Measurements from ENCODE around the gene PP2D1. TPM values are rescaled to one million over a fixed set of nuclear protein-coding genes. Genes with fewer than 3 reads are reported as not detected.
"Not testable (repeated sequence)": the region's sequence is repeated elsewhere in the genome, so short reads cannot be mapped to it uniquely, and the experiment has no call there.

PP2D1 gene
- total and polyA plus RNA-seq, 2 donors (not counting 3 experiments of a cell fraction or from before 2014, with no cell fraction given) = not detected

DNA sequence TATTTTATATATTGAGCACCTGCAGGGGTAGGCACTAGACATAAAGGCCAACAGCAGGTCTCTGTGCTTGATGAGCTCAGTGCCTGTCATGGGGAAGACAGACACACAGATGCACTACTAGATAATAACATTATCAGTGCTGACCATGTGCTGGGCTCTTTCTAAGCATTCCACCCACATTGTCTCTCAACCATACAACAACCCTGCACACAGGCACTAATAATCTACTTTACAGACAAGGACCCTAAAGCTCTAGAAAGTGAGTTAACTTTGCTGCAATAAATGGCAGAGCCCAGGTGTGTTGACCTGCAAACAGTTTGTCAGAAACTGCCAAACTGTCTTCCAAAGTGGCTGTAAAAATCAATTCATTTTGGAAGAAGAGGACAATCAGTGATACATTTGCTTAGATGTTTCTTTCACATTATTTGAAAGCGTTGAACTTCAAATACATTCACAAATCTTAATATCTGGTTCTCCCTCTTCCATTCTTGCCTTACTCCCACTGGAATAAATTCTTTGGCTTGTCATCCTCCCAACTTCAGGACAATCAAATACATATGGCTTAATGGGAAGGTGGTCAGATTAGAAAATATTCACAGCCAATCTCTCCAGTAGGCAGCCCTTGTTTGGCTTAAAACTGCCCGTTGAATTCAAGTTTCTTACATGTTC, 11.0 kb upstream of the PP2D1 start:
- peak overlapping the region; percentile 13 for H3K27ac ChIP-seq (ENCODE audit: insufficient read depth, low read depth, low read length)
- H3K36me3 ChIP-seq (ENCODE audit: control insufficient read depth in 2 of 2, extremely low read depth in 1 of 2, insufficient read depth in 2 of 2, low read length in 2 of 2) = no peaks in the 10 kb centered on the region
- peak overlapping the region; percentile 59 for H2AFZ ChIP-seq (ENCODE audit: low read depth, low read length)
- no peak for TF ChIP-seq POLR2A (IDR thresholded peaks at IDR 0.05; ENCODE audit: low read depth, low read length)
- TF ChIP-seq JUN (IDR thresholded peaks at IDR 0.05; ENCODE audit: borderline replicate concordance, insufficient read depth, insufficient read length, low read depth) = no peak
- no peak for TF ChIP-seq FOS (IDR thresholded peaks at IDR 0.05; ENCODE audit: borderline replicate concordance, insufficient read depth, low read length)
- no peak for TF ChIP-seq CTCF (IDR thresholded peaks at IDR 0.05; ENCODE audit: extremely low read depth in 1 of 2, insufficient read depth in 1 of 2, low read depth in 1 of 2, low read length in 2 of 2)
- no peak for TF ChIP-seq GATA2 (IDR thresholded peaks at IDR 0.05; ENCODE audit: insufficient read depth, insufficient read length, low read depth, low read length)
- TF ChIP-seq, protein P1, sequence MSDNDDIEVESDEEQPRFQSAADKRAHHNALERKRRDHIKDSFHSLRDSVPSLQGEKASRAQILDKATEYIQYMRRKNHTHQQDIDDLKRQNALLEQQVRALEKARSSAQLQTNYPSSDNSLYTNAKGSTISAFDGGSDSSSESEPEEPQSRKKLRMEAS (IDR thresholded peaks at IDR 0.05; ENCODE audit: insufficient read depth, insufficient read length) = no peak
- TF ChIP-seq MYC (IDR thresholded peaks at IDR 0.05; ENCODE audit: low read depth, low read length) = no peak
- TF ChIP-seq EZH2 (IDR thresholded peaks at IDR 0.05; ENCODE audit: borderline replicate concordance, low read depth, low read length, severe bottlenecking) = no peak
- no peak for TF ChIP-seq POLR2AphosphoS5 (IDR thresholded peaks at IDR 0.05; ENCODE audit: insufficient read depth, low read depth, low read length)
- dilution Hi-C loops (cut with MboI; ENCODE audit: extremely low pct_ligation_motif_present, low sequenced_read_pairs) = no loop called here
- no peak overlapping the region for H3K9ac ChIP-seq (replicated peaks; ENCODE audit: extremely low read depth, insufficient read depth, low read length)
- no peaks in the 10 kb centered on the region for H3K9me1 ChIP-seq (replicated peaks; ENCODE audit: control insufficient read depth, extremely low read depth, insufficient read depth, low read length)
- intact Hi-C loops (cut with micrococcal nuclease) = loop anchor here (1.0 kb wide), 2 partner anchors 16 to 134 kb away; no protein-coding TSS in a partner anchor
- H3K4me2 ChIP-seq (ENCODE audit: insufficient read depth, low read length) = no peak overlapping the region
- DNase-seq (ENCODE audit: low read depth, low spot score) (peak; percentile 11), FAIRE-seq (no peak)
- ChIA-PET POLR2A (no interaction called here), CTCF (interaction anchor here (1.2 to 2.1 kb wide), 3 partner anchors 7 to 34 kb away, joined by 3 to 11 read pairs (median 5); partner anchors contain the start of gene KAT2B)
- no TSS peak for BruUV-seq (replicated peaks)
- H3K4me3 ChIP-seq (replicated peaks in 1 of 3; ENCODE audit: insufficient read depth in 1 of 3, low read depth in 1 of 3, low read length in 3 of 3) = no peak overlapping the region
- H3K9me3 ChIP-seq (replicated peaks; ENCODE audit: control insufficient read depth, insufficient read depth, low read length) = no peaks in the 10 kb centered on the region
- H3K79me2 ChIP-seq (ENCODE audit: control insufficient read depth, insufficient read depth, low read length) = no peaks in the 10 kb centered on the region
- H4K20me1 ChIP-seq (replicated peaks; ENCODE audit: control insufficient read depth, extremely low read depth, insufficient read depth, low read length) = no peaks in the 10 kb centered on the region
- H3K4me1 ChIP-seq (ENCODE audit: control insufficient read depth, extremely low read depth, insufficient read depth, low read length) = peaks cover 21% of the 10 kb centered on the region
- H3K27me3 ChIP-seq (ENCODE audit: control insufficient read depth in 2 of 2, insufficient read depth in 2 of 2, low read length in 2 of 2) = no peaks in the 10 kb centered on the region

DNA sequence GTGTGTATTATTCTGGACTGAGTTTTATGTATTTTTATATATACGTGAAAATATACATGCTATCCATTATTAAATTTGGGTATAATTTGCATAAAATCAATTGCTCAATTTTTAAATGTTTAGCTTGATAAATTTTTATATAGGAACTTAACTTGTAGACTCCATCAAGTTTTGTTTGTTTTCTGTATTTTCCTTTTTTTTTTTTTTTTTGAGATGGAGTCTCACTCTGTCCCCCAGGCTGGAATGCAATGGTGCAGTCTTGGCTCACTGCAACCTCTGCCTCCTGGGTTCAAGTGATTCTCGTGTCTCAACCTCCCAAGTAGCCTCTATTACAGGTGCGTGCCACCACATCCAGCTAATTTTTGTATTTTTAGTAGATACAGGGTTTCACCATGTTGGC, 4.0 kb upstream of the PP2D1 start:
- H3K4me2 ChIP-seq (ENCODE audit: insufficient read depth, low read length); H3K27me3 ChIP-seq (ENCODE audit: control insufficient read depth in 2 of 2, insufficient read depth in 2 of 2, low read length in 2 of 2); H3K27ac ChIP-seq (ENCODE audit: insufficient read depth, low read depth, low read length); DNase-seq (ENCODE audit: low read depth, low spot score); H2AFZ ChIP-seq (ENCODE audit: low read depth, low read length); H3K79me2 ChIP-seq (ENCODE audit: control insufficient read depth, insufficient read depth, low read length); H3K4me3 ChIP-seq (replicated peaks in 1 of 3; ENCODE audit: insufficient read depth in 1 of 3, low read depth in 1 of 3, low read length in 3 of 3); H3K9me3 ChIP-seq (replicated peaks; ENCODE audit: control insufficient read depth, insufficient read depth, low read length); intact Hi-C loops (cut with micrococcal nuclease); BruUV-seq (replicated peaks); H3K36me3 ChIP-seq (ENCODE audit: control insufficient read depth in 2 of 2, extremely low read depth in 1 of 2, insufficient read depth in 2 of 2, low read length in 2 of 2); H3K4me1 ChIP-seq (ENCODE audit: control insufficient read depth, extremely low read depth, insufficient read depth, low read length); H4K20me1 ChIP-seq (replicated peaks; ENCODE audit: control insufficient read depth, extremely low read depth, insufficient read depth, low read length); H3K9me1 ChIP-seq (replicated peaks; ENCODE audit: control insufficient read depth, extremely low read depth, insufficient read depth, low read length); dilution Hi-C loops (cut with MboI; ENCODE audit: extremely low pct_ligation_motif_present, low sequenced_read_pairs); FAIRE-seq; POLR2A ChIA-PET; H3K9ac ChIP-seq (replicated peaks; ENCODE audit: extremely low read depth, insufficient read depth, low read length): not testable (repeated sequence)
- CTCF ChIA-PET = interaction anchor here (1.3 kb wide), 1 partner anchor 8 kb away, joined by 3 read pairs; no protein-coding TSS in a partner anchor
